IMR-90 (cell line): ENCODE data around the gene PCSK5.

ENCODE experiments used
- CTCF ChIP-seq: conservative IDR thresholded peaks from 2 replicates; pipeline ENCODE4 v1.5.1; 2012; ENCODE audit warnings: mild to moderate bottlenecking, low read depth, low read length, improper control_type of control experiment
- MAFK ChIP-seq: IDR thresholded peaks from 2 replicates; pipeline ENCODE4 v1.6.1; 2012; ENCODE audit warnings: low read depth, low read length, improper control_type of control experiment
- POLR2A ChIP-seq: IDR thresholded peaks from 2 replicates; pipeline ENCODE4 v1.6.1; 2012; ENCODE audit warnings: mild to moderate bottlenecking, low read depth, low read length
- RAD21 ChIP-seq: IDR thresholded peaks from 2 replicates; pipeline ENCODE4 v1.6.1; 2012; ENCODE audit warnings: low read length, improper control_type of control experiment
- RCOR1 ChIP-seq: IDR thresholded peaks from 2 replicates; pipeline ENCODE4 v1.6.1; 2012; ENCODE audit warnings: mild to moderate bottlenecking, low read length, improper control_type of control experiment; ENCODE audit not compliant: insufficient replicate concordance
- RFX5 ChIP-seq: IDR thresholded peaks from 2 replicates; pipeline ENCODE4 v1.8.0; 2012; ENCODE audit warnings: low read depth, mild to moderate bottlenecking, low read length, moderate library complexity
- SMC3 ChIP-seq: fragments of 150-350 bp; IDR thresholded peaks from 2 replicates; pipeline ENCODE4 v1.6.1; 2016; ENCODE audit warnings: low read depth, mild to moderate bottlenecking, antibody characterized with exemption, low read length, moderate library complexity
- USF2 ChIP-seq: fragments of 150-350 bp; IDR thresholded peaks from 2 replicates; pipeline ENCODE4 v1.6.1; 2017; ENCODE audit warnings: mild to moderate bottlenecking, antibody characterized with exemption, low read length, low read depth

- TF ChIP-seq CTCF (no peak), RFX5 (no peak), POLR2A (no peak), RAD21 (no peak), RCOR1 (no peak), USF2 (no peak), SMC3 (no peak), MAFK (peak; percentile 70)
These were observed 237.2 kb downstream of the PCSK5 start for GRCh38 chr9:76127637-76128036.
